ENCODE results near the gene PCDHA1. TPM values are rescaled to one million over a fixed set of nuclear protein-coding genes. Genes with fewer than 3 reads are reported as not detected.

Gene PCDHA1
- total and polyA plus RNA-seq, 2 experiments from 2014 or later, result 0.81 to 1.6 TPM

DNA sequence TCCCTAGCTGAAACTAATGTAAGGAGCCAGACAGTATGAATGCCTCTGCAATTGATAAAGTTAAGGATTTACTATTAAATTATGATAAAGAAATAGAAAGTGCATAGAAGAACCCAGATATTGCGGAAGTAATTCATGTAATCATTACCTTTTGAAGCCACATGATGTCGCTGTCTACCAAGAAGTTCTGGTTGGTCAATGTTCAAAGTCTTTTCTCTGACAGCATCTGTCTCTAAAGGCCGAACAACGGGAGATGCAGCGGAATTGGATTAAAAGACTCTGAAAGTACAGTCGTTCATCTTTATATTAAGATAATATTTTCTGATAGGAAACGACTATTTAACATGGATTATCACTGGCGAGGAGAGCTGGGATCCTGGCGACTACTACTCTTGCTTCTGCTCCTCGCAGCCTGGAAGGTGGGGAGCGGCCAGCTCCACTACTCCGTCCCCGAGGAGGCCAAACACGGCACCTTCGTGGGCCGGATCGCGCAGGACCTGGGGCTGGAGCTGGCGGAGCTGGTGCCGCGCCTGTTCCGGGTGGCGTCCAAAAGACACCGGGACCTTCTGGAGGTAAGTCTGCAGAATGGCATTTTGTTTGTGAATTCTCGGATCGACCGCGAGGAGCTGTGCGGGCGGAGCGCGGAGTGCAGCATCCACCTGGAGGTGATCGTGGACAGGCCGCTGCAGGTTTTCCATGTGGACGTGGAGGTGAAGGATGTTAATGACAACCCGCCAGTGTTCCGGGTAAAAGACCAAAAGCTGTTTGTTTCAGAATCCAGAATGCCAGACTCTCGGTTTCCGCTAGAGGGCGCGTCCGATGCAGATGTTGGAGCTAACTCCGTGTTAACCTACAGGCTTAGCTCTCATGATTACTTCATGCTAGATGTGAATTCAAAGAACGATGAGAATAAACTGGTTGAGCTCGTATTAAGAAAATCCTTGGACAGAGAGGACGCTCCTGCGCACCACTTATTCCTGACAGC is 55.3 kb downstream of the PCDHA1 start, which contains the start of gene PCDHA8:
Gene PCDHA8 (plus strand): TSS at position 210 of the 985 bp plus-strand sequence. CDS start 135 bp downstream, at position 345.
- Mint-ChIP-seq H3K27ac (no peak within 1 kb of the TSS), H3K4me3 (peak within 1 kb of the TSS; percentile 34; the same call in 1 of the 3 replicates), H3K36me3 (ENCODE audit: low read depth) (peaks cover 11% of the 10 kb centered on the region), H3K9me3 (peaks cover 4% of the 10 kb centered on the region; the same call in 1 of the 3 replicates), H3K4me1 (no peaks in the 10 kb centered on the region; the same call in 2 of the 3 replicates), H3K27me3 (ENCODE audit: insufficient read depth, low read depth, poor library complexity) (no peaks in the 10 kb centered on the region)
- Histone ChIP-seq H3K4me1 (ENCODE audit: insufficient read depth) (no peaks in the 10 kb centered on the region), H3F3A (replicated peaks; ENCODE audit: low read depth) (no peaks in the 10 kb centered on the region), H3K4me2 (no peak within 1 kb of the TSS), H3K36me3 (ENCODE audit: insufficient read depth) (peaks cover 4% of the 10 kb centered on the region; the same call in 1 of the 2 replicates), H4K20me1 (replicated peaks; ENCODE audit: insufficient read depth) (no peaks in the 10 kb centered on the region; the same call in 1 of the 2 replicates), H3K4me3 (no peak within 1 kb of the TSS), H3K9me2 (ENCODE audit: insufficient read depth) (no peaks in the 10 kb centered on the region), H3K27me3 (ENCODE audit: insufficient read depth) (no peaks in the 10 kb centered on the region), H2AFZ (no peak within 1 kb of the TSS), H3K79me2 (replicated peaks; ENCODE audit: insufficient read depth) (no peaks in the 10 kb centered on the region), H3K27ac (ENCODE audit: low read depth) (no peak within 1 kb of the TSS)
- ATAC-seq (peak; percentile 75), DNase-seq (ENCODE audit: low spot score) (peak; percentile 88)
- TF ChIP-seq, protein P1, sequence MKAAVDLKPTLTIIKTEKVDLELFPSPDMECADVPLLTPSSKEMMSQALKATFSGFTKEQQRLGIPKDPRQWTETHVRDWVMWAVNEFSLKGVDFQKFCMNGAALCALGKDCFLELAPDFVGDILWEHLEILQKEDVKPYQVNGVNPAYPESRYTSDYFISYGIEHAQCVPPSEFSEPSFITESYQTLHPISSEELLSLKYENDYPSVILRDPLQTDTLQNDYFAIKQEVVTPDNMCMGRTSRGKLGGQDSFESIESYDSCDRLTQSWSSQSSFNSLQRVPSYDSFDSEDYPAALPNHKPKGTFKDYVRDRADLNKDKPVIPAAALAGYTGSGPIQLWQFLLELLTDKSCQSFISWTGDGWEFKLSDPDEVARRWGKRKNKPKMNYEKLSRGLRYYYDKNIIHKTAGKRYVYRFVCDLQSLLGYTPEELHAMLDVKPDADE (IDR thresholded peaks at IDR 0.05), result no peak
- TF ChIP-seq NANOG (IDR thresholded peaks at IDR 0.05; ENCODE audit: borderline replicate concordance) (no peak), ZNF331 (CRISPR knock-in tag; IDR thresholded peaks at IDR 0.05; ENCODE audit: low read depth) (no peak)
- TF ChIP-seq, protein P2, sequence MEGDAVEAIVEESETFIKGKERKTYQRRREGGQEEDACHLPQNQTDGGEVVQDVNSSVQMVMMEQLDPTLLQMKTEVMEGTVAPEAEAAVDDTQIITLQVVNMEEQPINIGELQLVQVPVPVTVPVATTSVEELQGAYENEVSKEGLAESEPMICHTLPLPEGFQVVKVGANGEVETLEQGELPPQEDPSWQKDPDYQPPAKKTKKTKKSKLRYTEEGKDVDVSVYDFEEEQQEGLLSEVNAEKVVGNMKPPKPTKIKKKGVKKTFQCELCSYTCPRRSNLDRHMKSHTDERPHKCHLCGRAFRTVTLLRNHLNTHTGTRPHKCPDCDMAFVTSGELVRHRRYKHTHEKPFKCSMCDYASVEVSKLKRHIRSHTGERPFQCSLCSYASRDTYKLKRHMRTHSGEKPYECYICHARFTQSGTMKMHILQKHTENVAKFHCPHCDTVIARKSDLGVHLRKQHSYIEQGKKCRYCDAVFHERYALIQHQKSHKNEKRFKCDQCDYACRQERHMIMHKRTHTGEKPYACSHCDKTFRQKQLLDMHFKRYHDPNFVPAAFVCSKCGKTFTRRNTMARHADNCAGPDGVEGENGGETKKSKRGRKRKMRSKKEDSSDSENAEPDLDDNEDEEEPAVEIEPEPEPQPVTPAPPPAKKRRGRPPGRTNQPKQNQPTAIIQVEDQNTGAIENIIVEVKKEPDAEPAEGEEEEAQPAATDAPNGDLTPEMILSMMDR (conservative IDR thresholded peaks at IDR 0.05; ENCODE audit: low read depth in 2 of 2), result peak; percentile 75 to 83

DNA sequence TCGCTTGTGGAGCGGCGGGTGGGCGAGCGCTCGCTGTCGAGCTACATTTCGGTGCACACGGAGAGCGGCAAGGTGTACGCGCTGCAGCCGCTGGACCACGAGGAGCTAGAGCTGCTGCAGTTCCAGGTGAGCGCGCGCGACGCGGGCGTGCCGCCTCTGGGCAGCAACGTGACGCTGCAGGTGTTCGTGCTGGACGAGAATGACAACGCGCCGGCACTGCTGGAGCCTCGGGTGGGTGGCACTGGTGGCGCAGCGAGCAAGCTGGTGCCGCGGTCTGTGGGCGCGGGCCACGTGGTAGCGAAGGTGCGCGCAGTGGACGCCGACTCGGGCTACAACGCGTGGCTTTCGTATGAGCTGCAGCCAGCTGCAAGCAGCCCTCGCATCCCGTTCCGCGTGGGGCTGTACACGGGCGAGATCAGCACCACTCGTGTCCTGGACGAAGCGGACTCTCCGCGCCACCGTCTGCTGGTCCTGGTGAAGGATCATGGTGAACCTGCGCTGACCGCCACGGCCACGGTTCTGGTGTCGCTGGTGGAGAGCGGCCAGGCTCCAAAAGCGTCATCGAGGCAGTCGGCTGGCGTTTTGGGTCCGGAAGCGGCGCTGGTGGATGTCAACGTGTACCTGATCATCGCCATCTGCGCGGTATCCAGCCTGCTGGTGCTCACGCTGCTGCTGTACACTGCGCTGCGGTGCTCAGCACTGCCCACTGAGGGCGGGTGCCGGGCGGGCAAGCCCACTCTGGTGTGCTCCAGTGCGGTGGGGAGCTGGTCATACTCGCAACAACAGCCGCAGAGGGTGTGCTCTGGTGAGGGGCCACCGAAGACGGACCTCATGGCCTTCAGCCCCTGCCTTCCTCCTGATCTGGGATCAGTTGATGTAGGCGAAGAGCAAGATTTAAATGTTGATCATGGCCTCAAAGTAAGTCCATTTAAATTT is 57.1 kb downstream of the PCDHA1 start:
- Mint-ChIP-seq H3K9me3 (peaks cover 4% of the 10 kb centered on the region; the same call in 1 of the 3 replicates), H3K36me3 (ENCODE audit: low read depth) (peaks cover 8% of the 10 kb centered on the region), H3K27ac (no peak overlapping the region), H3K4me1 (no peaks in the 10 kb centered on the region; the same call in 2 of the 3 replicates), H3K27me3 (ENCODE audit: insufficient read depth, low read depth, poor library complexity) (no peaks in the 10 kb centered on the region), H3K4me3 (no peak overlapping the region)
- Histone ChIP-seq H3K9me2 (ENCODE audit: insufficient read depth) (no peaks in the 10 kb centered on the region), H3K4me1 (ENCODE audit: insufficient read depth) (0 out of 2 replicates have a peak, but pooled peaks cover 7% of the 10 kb centered on the region), H3K27me3 (ENCODE audit: insufficient read depth) (no peaks in the 10 kb centered on the region), H4K20me1 (replicated peaks; ENCODE audit: insufficient read depth) (peaks cover 4% of the 10 kb centered on the region; the same call in 1 of the 2 replicates), H3K4me3 (no peak overlapping the region), H3F3A (replicated peaks; ENCODE audit: low read depth) (no peaks in the 10 kb centered on the region; the same call in 1 of the 2 replicates), H3K79me2 (replicated peaks; ENCODE audit: insufficient read depth) (no peaks in the 10 kb centered on the region), H2AFZ (no peak overlapping the region), H3K36me3 (ENCODE audit: insufficient read depth) (peaks cover 4% of the 10 kb centered on the region; the same call in 1 of the 2 replicates), H3K27ac (ENCODE audit: low read depth) (no peak overlapping the region), H3K4me2 (no peak overlapping the region)
- ATAC-seq (no peak), DNase-seq (ENCODE audit: low spot score) (no peak)
- TF ChIP-seq ZNF114 (CRISPR knock-in tag; IDR thresholded peaks at IDR 0.05) (no peak), STAT1 (IDR thresholded peaks at IDR 0.05; ENCODE audit: unreplicated experiment) (no peak), EZH2phosphoT487 (IDR thresholded peaks at IDR 0.05; ENCODE audit: unreplicated experiment) (no peak)
- TF ChIP-seq, protein P3, sequence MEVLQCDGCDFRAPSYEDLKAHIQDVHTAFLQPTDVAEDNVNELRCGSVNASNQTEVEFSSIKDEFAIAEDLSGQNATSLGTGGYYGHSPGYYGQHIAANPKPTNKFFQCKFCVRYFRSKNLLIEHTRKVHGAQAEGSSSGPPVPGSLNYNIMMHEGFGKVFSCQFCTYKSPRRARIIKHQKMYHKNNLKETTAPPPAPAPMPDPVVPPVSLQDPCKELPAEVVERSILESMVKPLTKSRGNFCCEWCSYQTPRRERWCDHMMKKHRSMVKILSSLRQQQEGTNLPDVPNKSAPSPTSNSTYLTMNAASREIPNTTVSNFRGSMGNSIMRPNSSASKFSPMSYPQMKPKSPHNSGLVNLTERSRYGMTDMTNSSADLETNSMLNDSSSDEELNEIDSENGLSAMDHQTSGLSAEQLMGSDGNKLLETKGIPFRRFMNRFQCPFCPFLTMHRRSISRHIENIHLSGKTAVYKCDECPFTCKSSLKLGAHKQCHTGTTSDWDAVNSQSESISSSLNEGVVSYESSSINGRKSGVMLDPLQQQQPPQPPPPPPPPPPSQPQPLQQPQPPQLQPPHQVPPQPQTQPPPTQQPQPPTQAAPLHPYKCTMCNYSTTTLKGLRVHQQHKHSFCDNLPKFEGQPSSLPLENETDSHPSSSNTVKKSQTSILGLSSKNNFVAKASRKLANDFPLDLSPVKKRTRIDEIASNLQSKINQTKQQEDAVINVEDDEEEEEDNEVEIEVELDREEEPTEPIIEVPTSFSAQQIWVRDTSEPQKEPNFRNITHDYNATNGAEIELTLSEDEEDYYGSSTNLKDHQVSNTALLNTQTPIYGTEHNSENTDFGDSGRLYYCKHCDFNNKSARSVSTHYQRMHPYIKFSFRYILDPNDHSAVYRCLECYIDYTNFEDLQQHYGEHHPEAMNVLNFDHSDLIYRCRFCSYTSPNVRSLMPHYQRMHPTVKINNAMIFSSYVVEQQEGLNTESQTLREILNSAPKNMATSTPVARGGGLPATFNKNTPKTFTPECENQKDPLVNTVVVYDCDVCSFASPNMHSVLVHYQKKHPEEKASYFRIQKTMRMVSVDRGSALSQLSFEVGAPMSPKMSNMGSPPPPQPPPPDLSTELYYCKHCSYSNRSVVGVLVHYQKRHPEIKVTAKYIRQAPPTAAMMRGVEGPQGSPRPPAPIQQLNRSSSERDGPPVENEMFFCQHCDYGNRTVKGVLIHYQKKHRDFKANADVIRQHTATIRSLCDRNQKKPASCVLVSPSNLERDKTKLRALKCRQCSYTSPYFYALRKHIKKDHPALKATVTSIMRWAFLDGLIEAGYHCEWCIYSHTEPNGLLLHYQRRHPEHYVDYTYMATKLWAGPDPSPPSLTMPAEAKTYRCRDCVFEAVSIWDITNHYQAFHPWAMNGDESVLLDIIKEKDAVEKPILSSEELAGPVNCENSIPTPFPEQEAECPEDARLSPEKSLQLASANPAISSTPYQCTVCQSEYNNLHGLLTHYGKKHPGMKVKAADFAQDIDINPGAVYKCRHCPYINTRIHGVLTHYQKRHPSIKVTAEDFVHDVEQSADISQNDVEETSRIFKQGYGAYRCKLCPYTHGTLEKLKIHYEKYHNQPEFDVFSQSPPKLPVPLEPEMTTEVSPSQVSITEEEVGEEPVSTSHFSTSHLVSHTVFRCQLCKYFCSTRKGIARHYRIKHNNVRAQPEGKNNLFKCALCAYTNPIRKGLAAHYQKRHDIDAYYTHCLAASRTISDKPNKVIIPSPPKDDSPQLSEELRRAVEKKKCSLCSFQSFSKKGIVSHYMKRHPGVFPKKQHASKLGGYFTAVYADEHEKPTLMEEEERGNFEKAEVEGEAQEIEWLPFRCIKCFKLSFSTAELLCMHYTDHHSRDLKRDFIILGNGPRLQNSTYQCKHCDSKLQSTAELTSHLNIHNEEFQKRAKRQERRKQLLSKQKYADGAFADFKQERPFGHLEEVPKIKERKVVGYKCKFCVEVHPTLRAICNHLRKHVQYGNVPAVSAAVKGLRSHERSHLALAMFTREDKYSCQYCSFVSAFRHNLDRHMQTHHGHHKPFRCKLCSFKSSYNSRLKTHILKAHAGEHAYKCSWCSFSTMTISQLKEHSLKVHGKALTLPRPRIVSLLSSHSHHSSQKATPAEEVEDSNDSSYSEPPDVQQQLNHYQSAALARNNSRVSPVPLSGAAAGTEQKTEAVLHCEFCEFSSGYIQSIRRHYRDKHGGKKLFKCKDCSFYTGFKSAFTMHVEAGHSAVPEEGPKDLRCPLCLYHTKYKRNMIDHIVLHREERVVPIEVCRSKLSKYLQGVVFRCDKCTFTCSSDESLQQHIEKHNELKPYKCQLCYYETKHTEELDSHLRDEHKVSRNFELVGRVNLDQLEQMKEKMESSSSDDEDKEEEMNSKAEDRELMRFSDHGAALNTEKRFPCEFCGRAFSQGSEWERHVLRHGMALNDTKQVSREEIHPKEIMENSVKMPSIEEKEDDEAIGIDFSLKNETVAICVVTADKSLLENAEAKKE (CRISPR knock-in tag; IDR thresholded peaks at IDR 0.05), result no peak
